SK-N-MC (cell line): ENCODE results near the gene TMEM117.

Experiments used
- EZH2 ChIP-seq: fragments of 200-600 bp; sonication (generic); IDR thresholded peaks from one replicate; pipeline ENCODE4 v1.6.1; 2017; ENCODE audit warnings: antibody characterized with exemption
- FOXP2 ChIP-seq: optimal IDR thresholded peaks from 2 replicates; pipeline ENCODE3; 2011; ENCODE audit warnings: mild to moderate bottlenecking, moderate library complexity; ENCODE audit not compliant: insufficient read depth; ENCODE audit errors: extremely low read length, control extremely low read depth
- POLR2AphosphoS5 ChIP-seq: IDR thresholded peaks from 2 replicates; pipeline ENCODE4 v1.6.1; 2012; ENCODE audit warnings: mild to moderate bottlenecking, low read depth, low read length, borderline replicate concordance

GRCh38 chr12:43789941-43790340 lies 45.9 kb upstream of the TMEM117 start:
- TF ChIP-seq EZH2 (no peak), POLR2AphosphoS5 (no peak), FOXP2 (no peak)
